GM18511 (cell line): Measurements from ENCODE around the gene KIFC1.

Experiments
- ATAC-seq: cut with Tn5 transposase; IDR thresholded peaks from one replicate; pipeline ENCODE4 v1.9.1; 2021; ENCODE audit warnings: mild to moderate bottlenecking, moderate library complexity; ENCODE audit not compliant: unreplicated experiment

KIFC1 gene

GRCh38 chr6:33439956-33440648, 48.5 kb downstream of the KIFC1 start:
- no peak for ATAC-seq

GRCh38 chr6:33440649-33441309, 49.2 kb downstream of the KIFC1 start:
- ATAC-seq: no peak

GRCh38 chr6:33441457-33441856, 49.8 kb downstream of the KIFC1 start:
- no peak for ATAC-seq

GRCh38 chr6:33442283-33442682, 50.7 kb downstream of the KIFC1 start:
- no peak for ATAC-seq

- no peak for ATAC-seq
Measured at GRCh38 chr6:33443025-33443424, 51.4 kb downstream of the KIFC1 start.

- ATAC-seq: no peak
Measured at GRCh38 chr6:33443619-33444504, 52.2 kb downstream of the KIFC1 start.

GRCh38 chr6:33445119-33445603, 53.5 kb downstream of the KIFC1 start:
- ATAC-seq: no peak

GRCh38 chr6:33446356-33446755, 54.7 kb downstream of the KIFC1 start:
- no peak for ATAC-seq

- no peak for ATAC-seq
Measured at GRCh38 chr6:33450434-33450833, 58.8 kb downstream of the KIFC1 start.

GRCh38 chr6:33451606-33452005, 60.0 kb downstream of the KIFC1 start:
- ATAC-seq: no peak

GRCh38 chr6:33452496-33452895, 60.9 kb downstream of the KIFC1 start:
- no peak for ATAC-seq

GRCh38 chr6:33453393-33454008, 61.9 kb downstream of the KIFC1 start:
- ATAC-seq: no peak

GRCh38 chr6:33454009-33454946, 62.7 kb downstream of the KIFC1 start, which contains the start of gene ZBTB9:
TSS of gene ZBTB9 (plus strand) at chr6:33454576. CDS start at chr6:33455101, 525 bp downstream.
- ATAC-seq: peak; percentile 99

GRCh38 chr6:33455051-33455450, 63.4 kb downstream of the KIFC1 start:
- ATAC-seq: no peak

- ATAC-seq: no peak
Measured at GRCh38 chr6:33456156-33456555, 64.5 kb downstream of the KIFC1 start.

- no peak for ATAC-seq
Measured at GRCh38 chr6:33458676-33459075, 67.1 kb downstream of the KIFC1 start.

- ATAC-seq: no peak
Measured at GRCh38 chr6:33459226-33459625, 67.6 kb downstream of the KIFC1 start.
